Activated effector memory CD4-positive, alpha-beta T cell treated with Interleukin-2 at 50 U/mL for 16 hours (primary cell): ENCODE results near the gene CYSLTR2.

ENCODE experiments used
- DNase-seq: peaks from one replicate; pipeline ENCODE4 v3.0.0-alpha.2; 2020

CYSLTR2 gene, protein sequence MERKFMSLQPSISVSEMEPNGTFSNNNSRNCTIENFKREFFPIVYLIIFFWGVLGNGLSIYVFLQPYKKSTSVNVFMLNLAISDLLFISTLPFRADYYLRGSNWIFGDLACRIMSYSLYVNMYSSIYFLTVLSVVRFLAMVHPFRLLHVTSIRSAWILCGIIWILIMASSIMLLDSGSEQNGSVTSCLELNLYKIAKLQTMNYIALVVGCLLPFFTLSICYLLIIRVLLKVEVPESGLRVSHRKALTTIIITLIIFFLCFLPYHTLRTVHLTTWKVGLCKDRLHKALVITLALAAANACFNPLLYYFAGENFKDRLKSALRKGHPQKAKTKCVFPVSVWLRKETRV

DNA sequence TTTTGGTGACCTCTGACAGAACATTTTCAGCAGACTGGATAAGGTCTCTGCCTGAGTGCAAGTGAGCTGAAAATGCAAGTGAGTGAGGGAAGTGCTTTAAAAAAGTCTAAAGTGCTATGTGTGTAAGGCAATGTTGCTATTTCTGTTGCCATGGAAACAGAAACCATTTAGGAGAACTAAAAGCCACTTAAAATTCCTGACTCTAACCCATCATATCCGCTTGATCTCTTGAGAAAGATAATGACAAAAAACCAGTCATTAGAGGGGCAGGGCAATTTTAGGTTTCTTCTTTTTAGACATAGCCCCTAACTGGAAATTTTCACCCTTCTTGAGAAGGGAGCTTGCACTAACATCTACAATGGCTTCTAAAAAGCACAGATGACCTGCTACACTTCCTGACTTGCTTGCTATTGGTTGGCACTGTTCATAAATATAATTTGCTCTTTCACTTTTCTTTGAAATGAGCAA lies at the start of gene CYSLTR2:
Gene CYSLTR2 (plus strand): TSS at position 458 of the 468 bp plus-strand sequence. CDS start 52,889 bp downstream, outside the sequence.
- no peak for DNase-seq

DNA sequence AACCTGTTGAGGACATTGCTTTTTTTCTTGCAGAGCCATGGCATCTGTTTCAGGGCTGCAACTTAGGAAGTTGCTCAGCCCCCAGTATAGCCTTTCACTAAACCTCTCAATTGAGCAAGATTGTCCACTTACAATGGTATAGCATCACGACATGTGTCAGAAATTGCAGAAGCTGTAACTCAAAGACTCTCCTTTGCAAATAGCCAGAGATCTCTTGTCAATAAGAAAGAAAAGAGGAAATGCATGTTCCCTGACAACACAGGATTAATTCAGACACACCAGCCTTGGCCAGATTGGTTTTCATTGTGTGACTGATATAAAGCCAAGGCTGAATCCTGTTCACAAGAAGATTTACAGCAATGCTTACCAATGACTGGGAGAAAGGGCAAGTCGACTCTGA lies 38.7 kb upstream of the CYSLTR2 start:
- no peak for DNase-seq

DNA sequence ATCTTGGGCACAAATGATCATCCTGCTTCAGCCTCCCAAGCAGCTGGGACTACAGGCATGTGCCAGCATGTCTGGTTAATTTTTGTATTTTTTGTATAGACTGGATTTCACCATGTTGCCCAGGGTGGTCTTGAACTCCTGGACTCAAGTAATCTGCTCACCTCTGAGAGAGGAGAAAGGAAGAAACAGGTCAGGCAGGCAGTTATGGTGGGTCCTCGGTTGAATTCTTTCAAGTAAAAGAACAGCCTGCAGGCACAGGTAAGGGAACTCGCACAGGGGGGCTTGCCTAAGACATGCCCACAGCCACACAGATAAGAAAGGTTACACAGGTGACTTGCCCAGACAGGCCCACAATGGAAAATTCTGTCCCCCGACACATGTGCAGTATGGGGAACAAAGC lies 34.8 kb upstream of the CYSLTR2 start:
- DNase-seq: no peak

DNA sequence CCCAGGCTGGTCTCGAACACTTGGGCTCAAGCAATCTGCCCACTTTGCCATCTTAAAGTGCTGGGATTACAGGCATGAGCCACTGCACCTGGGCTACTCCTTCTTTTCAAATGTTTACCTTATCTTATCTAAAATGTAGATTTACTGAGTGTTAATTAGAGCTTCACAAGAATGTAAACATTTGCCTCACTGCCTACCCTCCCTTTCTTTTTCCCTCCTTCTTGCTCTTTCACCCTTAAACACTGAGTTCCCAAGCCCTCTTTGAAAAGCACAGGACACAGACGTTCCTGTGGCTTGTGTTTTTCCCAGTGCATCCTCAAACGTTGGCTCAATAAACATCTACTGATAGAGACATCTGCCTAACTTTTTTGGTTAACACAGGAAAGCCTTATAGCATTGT lies 32.7 kb upstream of the CYSLTR2 start:
- DNase-seq: no peak

DNA sequence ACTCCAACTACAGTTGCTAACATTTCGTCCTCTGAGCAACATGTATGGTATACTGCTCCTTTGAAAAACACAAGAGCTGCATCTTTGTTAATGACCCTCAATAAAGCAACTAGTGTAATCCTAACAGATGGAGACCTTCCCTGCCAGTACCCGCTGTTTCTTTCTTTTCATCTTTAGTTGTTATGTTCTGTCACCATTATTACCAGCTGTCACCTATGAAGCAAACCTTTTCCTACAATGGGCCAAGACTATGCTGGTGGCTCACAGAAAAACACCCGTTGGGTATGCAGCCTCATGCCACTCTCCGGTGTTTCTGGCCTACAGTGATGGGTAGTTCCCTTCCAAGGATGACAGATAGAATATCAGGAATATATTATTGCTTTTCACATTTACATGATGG lies 29.7 kb upstream of the CYSLTR2 start:
- DNase-seq: no peak

DNA sequence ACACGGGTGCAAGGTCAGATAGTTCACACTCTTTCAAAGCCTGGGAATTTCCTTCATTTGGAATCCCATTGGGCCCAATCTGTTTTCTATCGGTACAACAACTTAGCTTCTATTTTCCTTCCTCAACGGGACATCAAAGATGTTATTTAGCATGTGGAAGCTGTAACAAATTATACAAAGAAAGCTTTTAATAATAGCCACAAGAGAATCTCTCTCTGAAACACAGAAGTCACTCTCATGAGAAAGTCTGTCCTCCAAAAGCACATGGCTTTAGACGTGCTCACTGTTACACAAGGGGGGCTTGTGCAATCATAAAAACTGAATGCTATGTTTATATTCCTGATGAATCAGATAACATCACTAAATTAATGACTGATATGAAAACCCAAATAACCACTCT lies 28.9 kb upstream of the CYSLTR2 start:
- no peak for DNase-seq

DNA sequence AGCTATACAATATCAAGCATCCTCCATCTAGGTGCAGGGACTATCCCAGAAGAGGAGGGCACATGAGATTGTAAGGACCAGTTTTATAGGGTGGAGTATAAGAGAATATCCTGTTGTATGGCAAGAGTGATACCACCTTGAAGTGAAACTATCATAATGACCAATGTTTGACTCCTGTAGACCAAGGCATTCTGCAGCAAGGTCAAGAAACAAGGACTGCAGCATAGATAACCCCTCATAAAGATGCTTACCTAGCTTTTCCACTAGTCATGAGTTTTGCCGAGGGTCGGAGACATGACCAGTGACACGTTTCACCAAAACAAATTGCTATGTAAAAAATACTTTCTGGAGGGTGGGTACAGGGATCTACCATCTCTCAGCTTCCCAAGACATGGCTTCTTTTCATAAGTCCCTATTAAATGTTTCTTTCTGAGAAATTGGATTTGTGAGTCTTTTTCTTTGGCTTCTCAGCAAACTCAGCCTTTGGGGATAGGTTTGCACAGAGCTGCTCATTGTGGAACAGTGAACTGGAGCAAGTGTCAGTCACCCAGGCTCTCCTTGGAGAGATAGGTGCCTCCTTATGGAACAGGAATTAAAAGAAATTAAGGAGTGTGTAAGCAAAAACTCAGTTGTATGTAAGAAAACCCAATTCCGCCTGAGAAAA lies 28.2 kb upstream of the CYSLTR2 start:
- DNase-seq: no peak

DNA sequence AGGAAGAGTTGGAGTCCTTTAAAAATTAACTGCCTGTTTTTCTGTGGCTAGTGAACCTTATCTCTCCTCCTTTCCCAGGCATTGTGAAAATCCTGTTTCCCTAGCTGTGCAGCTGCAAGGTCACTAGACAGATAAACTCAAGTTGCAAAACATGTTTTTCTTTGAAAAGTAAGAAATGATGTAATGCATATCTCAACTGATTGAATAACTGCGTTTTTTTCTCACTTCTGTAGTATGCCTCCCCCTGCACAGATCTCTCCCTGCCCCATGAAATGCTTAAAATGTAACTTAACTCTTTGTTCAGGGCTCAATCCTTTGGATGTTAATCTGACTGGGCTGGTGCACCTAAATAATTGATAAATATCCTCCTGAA lies 27.7 kb upstream of the CYSLTR2 start:
- DNase-seq: no peak

DNA sequence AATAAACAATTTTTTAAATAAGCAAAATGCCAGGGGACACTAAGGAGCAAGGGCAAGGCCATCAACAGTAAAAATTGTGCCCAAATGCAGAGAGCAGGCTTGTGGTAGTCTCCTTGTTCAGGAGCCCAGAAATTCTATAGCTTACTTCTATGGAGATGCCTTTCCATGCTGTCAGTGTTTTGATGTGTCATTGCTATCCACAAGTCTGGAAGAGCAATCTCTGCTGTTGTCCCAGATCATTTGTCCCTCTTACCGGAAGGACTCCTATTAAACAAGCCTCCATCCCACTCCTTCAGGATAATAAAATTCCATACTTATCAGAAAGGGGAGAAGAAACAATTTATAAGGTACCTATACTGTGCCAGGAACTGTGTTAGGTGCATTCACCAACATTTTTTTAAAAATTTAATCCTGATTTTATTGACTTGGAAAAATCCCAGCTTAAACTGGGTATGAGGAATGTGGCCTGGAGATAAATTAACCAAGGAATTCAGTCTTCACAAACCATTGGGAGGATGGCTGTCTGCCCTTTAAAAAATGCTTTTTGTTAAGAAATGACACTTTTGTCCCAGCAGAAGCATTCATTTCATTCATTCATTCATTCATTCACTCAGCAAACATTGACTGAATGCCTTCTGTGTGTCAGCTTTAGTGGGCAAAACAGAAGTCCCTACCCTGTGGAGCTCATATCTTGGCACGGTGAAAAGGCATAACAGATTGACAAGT lies 26.8 kb upstream of the CYSLTR2 start:
- DNase-seq: no peak

DNA sequence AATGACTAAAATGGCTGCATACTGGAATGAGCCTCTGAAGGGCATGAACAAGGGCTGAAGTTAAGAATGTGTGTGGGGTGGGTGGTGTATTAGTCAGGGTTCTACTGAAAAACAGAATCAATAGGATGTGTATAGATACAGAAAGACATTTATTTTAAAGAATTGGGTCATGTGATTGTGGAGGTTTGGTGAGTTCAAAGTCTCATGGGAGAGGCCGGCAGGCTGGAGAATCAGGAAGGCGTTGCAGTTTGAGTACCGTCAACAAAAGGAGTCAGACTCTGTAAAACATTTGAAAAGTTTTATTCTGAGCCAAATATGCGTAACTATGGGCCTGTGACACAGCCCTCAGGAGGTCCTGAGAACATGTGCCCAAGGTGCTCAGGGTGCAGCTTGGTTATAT lies 24.5 kb upstream of the CYSLTR2 start:
- no peak for DNase-seq

DNA sequence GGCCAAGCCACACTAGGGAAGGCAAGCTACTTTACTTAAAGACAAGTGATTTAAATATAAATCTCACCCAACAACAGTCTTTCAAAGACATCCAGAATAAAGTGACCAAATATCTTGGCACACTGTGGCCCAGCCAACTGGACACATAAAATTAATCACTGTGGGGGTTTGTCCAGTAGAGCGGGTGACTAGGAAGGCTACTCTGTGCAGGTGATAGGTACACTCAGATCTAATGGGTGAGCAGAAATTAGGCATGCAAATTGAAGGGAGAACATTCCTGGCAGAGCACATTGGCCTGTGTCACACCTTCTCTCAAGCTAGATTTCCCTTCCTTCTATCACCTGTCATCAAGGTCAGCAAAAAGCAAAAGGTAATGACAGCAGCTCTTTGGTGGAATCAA lies 23.4 kb upstream of the CYSLTR2 start:
- DNase-seq: no peak

DNA sequence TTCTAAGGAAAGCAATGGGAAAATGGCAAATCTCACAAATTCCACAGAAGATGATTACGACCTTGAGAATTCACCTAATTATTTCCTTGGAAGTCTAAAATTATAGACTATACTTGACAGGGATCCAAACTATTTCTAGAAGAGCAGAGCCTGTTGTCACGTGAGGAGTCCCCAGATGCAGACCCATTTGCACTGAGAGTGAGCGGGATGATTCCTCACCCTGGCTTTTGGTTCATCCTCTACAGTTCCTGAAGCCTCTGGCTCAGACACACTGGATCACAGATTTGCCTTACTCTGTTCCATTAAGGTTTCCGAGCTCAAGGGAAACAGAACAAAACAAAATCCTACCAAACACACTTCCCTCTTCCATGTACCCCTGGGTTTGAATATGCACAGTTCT lies 23.0 kb upstream of the CYSLTR2 start:
- DNase-seq: no peak

DNA sequence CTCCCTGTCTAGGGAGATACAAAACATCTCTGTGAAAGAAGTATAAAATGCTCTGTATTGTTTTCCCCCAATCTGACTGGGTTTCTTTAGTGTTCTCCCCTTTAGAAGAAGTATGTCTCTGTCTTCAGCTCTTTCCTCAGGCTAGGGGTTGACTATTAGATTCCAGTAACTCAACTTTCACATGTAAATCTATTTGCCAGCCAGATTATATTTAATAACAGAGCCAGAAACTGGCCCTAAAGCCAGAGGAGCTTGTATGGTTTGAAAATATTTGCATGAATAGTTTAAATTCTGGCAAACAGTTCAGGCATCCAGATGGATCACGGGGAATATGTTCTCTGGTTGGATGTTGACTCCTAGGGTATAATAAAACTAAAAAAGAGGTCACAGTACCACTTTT lies 22.3 kb upstream of the CYSLTR2 start:
- no peak for DNase-seq

DNA sequence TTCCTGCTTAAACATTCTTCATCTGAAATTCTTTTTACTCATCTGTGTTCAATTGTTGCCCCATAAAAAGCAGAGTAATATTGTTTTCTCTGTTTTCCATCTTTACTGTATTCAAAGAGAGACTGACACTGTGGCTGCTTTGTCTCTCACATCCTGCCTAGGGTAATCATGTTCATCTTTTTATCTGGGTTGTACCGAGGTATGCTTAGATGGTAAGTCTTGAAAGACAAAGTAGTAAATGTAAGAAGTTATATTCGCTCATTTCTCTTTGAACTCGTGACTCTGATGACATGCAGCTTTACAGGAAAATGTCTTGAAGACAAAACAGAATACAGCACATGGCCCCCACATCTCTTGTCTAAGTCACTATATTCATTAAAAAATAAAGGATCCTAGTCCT lies 20.0 kb upstream of the CYSLTR2 start:
- DNase-seq: no peak

DNA sequence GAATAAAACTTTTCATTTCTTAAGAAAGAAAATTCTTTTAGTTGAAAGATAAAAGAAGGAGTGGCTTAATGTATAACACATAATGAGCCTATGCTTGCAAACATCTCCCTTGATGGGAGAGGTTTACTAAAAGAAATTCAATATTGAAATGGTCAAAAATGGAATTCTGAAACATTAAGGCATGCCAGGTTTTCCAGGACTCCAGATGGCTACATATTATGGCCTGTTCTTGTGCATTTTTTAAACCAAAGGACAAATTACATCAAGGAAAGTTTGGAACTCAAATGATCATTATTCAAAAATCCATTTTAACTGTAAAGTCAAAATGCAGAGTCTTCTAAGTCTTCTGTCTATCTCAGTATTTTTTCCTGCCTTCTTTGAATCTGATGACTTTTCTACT lies 19.1 kb upstream of the CYSLTR2 start:
- DNase-seq: no peak

DNA sequence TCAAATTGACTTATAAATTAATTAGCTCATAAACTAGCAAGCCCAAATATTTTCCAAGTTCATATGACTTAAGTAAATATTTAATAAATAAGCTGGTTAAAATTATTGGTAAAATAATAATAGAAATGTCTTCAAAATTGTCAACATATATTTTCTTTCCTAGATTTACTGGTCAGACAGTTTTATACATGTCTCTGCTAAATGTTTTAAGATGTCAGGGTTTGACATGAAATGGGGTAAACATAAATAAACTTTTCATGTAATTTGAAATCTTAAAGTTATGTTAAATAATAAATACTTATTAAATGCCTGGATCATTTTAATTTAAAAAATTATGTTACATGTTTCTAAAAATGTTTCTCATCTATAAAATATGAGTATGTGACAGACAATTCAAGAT lies 18.3 kb upstream of the CYSLTR2 start:
- DNase-seq: no peak

DNA sequence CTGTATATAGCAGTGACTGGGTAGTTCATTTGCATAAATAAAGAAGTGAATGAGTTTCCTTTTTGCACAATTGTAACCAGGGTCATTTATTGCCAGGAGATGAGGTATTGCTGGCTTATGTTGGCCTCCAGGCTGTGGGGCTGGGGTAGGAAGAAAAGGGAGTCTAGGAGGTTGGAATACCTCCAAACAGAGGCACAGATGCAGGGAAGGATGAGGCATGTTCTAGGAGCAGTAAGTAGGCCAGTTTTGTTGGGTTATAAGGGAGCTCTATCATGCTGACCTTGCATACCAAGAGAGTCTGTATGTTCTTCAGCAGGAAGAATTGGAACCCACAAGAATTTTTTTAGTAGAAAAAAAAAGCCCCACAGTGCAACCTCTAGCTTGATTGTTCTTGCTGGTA lies 17.2 kb upstream of the CYSLTR2 start:
- no peak for DNase-seq

DNA sequence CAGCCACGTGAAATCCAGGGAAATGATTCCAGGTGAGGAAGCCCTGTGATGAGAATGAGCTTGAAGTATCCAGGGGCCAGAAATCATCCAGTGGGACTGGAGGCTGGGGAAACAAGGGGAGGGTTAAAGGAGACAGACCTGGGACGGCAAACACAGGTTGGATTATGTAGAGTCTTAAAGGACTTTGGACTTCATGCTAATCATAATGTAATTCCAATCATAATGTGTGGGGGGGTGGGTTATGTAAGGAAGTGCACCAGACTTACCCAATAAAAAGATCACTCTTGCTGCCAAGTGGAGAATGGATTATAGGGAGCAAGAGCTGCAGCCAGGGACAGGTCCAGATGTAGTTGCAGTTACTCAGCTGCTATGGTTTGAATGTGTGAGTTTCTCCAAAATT lies 16.1 kb upstream of the CYSLTR2 start:
- no peak for DNase-seq

DNA sequence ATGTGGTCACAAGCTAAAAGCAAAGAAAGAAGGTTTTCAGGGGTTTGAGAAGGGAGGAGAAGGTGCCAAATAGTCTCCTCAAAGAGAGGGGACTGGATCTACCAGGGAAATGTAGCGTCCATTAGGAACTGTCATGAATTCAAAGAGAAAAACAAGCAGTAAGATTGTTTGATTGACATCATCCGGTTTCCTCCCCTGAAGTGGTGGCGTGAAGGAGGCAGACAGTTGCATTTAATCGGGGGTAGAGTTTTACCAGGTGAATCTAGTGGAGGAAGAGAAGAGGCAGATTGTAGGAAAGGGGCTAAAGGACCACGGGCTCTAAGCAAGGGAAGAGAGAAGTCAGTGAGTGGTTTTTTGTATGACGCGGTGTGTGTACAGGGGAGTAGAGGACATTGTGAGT lies 13.0 kb upstream of the CYSLTR2 start:
- DNase-seq: no peak

DNA sequence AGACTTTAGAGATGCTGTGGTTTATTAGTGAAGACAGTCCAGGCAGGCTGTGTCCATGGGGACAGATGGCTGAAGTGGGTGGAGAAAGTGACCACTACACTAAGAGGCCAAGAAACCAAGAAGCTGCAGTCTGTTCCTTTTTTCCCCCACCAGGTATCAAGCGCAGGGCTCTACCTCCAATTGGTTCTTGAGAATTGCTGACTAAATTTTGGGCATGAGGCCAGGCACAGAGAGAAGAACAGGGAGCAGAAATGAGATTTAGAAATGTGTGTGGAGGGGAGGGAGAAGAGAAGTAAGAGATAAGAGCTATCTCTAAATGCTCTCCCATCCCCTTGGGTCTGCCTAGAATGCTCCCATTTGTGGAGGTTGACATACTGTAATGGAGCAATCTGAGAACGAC lies 12.3 kb upstream of the CYSLTR2 start:
- no peak for DNase-seq

DNA sequence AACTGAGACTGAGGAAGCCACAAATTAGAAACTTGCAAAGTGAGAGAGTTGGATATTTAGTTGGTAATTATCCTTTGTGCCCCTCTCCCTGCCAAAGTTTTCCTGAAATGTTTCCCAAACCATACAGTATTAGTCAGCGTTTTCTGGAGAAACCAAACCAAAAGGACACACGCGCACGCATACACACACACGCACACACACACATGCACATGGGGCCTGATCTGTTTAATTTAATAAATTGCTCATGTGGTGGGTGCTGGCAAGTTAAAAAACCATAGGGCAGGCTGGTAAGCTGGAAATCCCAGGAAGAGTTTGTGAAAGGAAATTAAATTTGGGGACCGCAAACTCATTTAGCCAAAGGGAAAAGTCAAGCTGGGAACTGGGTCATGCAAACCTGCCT lies 11.7 kb upstream of the CYSLTR2 start:
- DNase-seq: no peak

DNA sequence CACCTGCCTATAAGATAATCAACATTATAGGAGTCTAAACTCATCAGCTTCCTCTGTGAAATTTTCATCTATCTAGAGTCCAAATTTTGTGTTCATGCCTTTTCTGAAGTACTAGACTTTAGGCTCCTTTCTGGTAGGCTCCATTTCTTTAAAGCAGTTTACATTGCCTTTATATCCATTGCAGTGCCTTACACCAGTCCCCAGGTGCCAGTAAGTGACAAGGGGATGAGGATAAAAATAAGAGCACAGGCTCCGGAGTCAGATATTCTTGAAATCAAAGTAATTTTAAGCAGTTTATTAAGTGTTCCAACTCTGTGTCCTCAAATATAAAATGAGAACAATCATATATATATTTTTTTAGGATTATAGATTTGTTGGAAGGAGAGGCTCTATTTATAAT lies 10.6 kb upstream of the CYSLTR2 start:
- DNase-seq: no peak

DNA sequence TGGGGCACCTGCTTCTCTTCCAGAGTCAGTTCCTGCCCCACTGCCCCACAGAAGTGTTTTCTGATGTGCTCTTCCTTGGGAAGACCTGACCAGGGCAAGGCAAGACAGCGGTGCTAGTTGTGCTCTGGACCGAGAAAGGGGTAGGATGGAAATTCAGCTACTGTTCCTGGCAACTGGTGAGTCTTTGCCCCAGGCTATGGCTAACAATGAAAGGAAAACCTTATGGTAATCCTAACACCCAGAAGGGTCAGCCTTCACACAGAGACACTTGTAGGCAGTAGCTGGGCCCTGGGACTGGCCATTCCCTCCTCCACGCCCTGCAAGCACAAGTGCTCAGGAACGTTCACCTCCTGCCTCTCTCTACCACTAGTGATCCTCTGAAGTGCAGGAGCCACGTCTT lies 9.6 kb upstream of the CYSLTR2 start:
- no peak for DNase-seq

DNA sequence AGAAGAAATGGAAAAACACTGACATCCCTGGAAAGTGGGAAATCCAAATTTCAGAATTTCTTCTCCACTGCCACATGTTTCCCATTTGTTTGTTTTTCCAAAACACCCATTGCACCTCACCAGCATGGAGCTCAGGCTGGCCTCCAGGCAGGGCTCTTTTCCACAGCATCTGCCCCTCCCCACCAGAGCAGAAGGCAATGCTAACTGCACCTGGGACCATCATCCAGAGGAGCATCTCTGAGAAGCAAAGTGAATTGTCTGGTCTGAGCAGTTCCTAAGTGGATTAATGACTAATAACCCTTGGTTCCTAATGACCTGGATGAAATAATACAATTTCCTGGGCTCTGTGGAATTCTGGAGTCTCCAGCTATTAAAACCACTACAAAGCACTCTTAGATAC lies 8.8 kb upstream of the CYSLTR2 start:
- DNase-seq: no peak
